HG03159 (cell line): ENCODE data around the gene RPL36.
"Not testable (repeated sequence)": the region's sequence is repeated elsewhere in the genome, so short reads cannot be mapped to it uniquely, and the experiment has no call there.

ENCODE experiments used
- ATAC-seq: cut with Tn5 transposase; IDR thresholded peaks from one replicate; pipeline ENCODE4 v1.9.1; 2021; ENCODE audit warnings: mild to moderate bottlenecking, moderate library complexity; ENCODE audit not compliant: unreplicated experiment

Gene RPL36

GRCh38 chr19:5688262-5688881 is 1.7 kb upstream of the RPL36 start:
- ATAC-seq: not testable (repeated sequence)

GRCh38 chr19:5690955-5691821 is 1.1 kb downstream of the RPL36 start:
- ATAC-seq: no peak

DNA sequence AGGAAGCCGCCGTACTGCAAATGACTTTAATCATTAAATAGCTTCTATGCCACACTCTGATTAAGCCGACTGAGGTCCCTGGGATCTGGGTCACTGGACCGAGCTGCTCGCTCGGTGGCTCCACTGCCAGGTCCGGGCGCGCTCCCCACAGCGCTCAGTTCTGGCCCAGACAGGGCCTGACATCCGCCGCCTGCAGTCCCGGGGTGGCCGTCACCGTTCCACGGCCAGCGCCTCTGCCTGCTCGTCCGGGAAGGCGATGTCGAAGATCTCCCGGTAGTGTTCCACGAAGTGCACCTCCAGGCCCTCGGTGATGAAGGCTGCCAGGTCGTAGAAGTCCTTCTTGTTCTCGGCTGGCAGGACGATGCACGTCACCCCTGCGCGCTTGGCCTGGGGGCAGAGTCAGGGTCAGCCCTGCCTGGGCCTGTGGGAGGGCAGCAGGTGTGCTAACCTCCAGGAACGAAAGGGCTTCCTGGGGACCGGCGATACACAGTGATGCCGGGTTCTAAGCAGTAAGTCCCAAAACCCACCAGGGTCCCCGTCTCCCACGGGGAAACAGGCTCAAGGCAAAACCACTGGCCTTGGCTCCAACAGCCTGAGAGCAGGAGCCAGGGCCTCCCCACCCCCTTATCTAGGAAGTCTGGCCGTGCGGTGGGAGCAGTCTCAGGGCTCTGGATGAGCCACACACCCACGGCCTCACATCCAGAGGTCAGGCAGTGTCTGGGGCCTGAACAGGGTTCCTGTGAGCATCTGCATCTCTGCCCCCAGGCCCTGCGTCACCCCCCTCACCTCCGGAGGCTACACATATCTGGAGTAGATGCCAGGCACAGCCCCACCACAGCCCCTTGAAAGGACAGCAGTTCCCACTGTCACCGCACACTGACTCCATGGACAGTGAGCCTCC is 2.0 kb downstream of the RPL36 start:
- ATAC-seq: no peak

DNA sequence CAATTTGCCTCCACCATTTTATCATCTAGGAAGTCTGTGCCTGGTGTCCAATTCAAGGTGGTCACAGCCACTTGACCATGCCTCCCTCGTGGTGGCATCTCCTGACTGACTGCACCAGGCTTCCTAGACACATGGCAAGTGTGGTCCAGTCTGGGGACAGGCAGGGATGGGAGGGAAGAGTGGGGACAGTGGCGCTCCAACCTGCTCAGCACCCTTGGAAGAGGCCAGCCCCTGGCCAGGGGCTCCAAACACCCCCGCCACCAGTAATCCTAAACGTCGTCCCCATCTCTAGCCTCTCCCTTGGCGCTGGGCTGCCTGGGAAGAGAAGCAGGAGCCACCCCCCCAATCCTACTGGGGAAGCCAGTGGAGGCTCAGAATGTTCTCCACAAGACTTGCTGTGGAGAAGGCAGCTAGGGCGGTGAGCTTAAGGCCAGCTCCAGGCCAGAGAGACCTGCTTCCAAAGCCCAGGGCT is 2.7 kb downstream of the RPL36 start:
- ATAC-seq: no peak

DNA sequence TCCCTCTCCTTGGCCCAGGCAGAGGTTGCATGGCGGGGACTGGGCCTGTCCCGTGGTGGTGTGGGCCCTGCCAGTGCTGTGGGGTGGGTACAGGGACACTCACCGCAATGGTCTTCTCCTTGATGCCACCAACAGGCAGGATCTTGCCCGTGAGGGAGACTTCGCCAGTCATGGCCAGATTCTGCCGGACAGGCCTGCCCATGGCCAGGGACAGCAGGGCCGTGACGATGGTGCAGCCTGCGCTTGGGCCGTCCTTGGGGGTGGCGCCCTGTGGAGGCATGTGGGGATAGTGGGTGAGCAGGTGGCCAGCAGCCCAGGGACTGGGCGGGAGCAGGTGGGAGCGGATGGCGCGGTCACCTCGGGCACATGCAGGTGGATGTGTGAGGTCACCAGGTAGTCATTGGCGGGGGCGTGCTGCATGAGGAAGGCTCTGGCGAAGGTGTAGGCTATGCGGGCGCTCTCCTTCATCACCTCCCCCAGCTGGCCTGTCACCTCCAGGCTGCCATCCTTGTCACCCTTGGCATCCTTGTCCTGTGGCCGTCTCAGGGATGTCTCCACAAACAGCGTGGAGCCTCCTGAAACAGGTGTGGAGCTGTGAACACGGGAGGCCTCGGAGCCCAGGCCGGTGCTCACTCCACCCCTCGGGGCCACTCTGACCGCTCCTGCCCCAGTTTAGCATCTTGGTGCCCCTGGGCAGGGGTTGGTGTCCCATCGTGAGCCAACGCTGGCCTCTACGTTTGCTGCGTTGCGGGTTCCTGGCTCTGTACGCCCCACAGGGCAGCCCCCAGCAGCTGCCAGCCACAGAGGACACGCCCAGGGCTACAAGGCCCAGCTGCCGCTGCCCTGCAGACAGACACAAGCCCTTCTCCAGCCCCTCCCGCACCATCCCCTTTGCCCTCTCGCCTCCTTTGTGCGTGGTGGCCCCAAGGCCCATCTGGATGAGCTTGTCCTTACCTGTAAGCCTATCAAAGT is 3.4 kb downstream of the RPL36 start:
- ATAC-seq: no peak

DNA sequence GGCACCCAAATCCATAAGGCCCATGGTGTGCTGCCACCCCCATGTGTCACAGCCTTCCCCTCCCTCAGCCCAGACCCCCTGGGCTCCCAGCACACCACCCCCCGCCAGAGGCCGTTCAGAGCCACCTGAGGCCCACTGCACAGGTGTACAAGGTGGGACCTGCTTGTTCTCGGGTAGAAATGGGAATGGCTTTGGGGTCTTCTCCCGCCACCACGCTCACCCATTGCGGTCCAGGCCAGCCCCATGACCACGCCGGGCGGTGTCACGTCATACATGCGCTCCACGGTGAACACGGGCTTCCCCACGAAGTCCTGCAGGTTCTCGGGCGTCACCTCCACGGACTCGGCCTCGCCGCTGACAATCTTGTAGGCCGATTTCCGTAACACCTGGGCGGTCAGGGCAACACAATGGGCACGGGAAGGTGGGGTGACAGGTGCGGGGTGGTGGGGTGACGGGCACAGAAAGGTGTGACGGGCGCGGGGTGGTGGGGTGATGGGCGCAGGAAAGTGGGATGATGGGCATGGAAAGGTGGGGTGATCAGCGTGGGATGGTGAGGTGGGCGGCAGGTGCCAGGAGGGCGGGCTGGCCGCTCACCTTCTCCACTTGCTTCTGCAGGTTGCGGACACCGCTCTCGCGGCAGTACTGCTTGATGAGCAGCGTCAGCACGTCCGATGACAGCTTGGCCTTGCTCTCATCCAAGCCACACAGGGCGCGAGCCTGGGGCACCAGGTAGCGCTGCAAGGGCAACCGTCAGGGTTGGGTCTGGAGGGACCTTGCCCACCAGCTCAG is 4.3 kb downstream of the RPL36 start:
- ATAC-seq: no peak

GRCh38 chr19:5694956-5695648 is 5.0 kb downstream of the RPL36 start:
- ATAC-seq: no peak

- ATAC-seq: no peak
These were observed 5.6 kb downstream of the RPL36 start for GRCh38 chr19:5695649-5696195.

DNA sequence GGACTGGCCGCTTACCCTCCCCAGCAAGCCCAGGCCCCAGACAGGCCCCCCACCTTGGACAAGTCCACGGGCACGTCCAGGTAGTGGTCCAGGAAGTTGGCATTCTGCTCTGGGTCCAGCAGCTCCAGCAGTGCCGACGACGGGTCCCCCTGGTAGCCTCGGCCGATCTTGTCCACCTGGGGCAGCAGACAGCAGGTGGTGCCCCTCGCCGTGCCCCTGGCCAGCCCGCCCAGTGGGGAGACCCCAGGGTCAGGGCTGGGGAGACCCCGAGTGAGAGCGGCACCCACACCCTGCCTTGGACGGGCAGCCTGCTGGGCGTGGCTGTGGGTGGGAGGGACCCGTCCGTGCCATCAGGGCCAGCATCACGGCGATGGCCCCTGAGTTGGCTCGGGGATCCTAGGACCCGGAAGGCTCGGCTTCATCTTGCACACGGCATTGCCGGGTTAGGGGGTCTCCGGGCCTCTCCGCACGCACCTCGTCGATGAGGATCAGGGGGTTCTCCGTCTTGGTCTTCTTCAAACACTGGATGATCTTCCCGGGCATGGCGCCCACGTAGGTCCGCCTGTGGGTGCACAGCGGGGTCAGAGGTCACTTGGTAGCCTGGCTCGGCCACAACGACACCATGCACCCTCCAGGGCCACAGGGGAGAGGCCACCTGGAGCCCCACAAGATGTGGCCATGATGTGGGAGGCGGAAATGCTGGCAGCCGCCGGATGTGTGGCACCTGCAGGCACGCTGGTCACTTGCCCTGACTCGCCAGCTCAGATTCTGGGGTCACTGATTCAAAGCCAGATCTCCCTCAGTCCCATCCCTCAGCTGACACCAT is 6.3 kb downstream of the RPL36 start:
- ATAC-seq: no peak

DNA sequence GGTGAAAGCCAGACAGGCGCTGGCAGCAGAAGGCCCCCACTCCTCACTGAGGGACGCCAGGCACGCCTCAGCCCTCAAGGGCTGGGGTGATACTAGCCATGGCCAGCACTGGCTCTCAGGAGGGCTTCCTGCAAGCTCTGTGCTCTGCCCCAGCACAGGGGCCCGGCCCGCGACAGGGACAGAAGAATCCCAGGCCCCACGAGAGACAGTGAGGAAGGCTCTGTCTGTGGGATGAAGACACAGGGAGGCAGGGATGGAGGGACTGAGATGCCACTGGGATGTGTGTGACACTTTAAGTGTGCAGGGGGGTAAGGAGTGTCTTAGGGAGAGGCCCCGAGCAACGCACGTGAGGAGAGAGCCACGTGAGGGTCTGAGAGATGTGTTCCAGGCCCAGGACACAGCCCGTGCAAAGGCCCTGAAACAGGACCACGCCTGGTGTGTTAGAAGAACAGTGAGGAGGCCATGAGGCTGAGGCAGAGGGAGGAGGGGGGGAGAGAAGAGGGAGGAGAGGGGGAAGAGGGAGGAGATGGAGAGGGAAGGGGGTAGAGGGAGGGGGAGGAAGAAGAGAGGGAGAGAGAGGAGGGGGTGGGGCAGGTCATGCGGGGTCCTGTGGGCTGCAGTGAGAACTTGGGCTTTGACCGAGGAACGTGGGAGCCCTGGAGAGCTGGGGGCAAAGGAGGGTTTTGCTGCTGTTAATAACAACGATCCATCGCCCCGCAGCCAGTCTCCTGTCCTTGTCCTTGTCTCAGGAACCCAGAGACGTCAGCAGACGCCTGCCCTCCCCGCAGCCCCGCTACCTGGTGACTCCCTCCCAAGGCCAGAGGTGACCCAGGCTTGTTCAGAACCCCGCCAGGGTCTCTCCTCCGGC is 7.2 kb downstream of the RPL36 start:
- no peak for ATAC-seq

DNA sequence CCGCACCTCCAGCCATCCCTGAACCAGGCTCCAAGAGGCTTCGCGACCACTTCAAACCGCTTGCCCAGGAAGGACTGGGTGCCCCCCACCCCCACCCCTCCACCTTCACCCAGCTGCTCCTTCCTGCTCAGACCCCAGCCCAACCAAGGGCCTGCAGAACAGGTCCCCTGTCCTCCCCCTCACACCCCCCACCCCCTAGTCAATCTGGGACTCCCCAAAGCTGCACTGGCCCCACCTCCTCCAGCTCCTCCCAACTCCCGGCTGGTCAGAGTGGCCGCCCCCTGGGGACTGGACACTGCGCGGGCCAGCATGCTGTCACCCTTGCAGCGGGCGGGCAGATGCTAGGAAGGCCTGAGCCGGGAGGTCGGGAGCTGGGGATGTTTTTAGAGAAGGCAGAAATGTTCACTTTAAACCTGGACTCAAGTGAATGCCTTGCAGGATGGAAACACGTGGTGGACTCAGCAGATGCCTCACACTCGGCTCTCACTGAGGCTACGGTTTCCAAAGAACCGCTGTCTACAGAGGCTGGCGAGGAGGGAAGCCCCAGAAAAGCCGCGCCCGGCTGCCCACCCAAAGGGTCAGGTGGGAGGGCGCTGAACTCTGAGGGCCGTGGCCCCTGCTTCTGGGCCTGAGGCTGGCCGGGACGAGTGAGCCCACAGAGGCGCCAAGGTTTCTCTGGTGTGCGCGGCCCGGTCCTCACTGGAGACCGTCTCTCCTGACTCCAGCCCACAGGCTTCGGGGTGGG is 8.0 kb downstream of the RPL36 start:
- ATAC-seq: no peak

DNA sequence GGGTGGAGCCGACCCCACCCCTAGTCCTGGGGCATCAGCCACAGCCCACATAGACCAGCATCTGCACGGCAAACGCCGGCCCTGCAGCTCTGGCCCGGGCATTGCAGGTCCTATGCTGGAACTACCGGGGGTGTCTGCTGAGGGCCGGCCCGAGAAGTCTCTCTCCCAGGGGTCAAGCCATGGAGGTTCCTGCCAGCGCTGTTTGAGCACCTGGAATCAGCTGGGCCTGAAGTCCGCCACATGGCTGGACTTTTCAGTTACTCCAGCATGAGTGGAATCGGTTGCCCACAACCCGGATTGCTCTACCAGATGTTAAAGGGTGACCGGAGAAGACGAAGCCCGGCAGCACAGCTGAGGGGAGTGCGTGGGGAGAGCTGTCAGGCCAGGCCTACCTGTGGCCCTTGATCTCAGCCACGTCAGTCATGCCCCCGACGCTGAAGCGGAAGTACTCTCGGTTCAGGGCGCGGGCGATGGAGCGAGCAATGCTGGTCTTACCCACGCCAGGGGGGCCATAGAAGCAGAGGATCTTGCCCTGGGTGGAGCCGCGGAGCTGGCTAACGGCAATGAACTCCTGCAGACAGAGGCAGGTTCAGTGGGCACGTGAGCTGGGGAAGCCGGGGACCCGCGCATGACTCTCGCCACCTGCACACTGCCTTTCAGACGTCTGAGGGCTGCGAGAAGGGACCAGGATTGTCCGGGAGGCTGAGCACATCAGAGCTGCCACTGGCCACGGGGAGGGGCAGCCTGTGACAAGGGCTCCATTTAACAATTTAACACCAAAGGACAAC is 8.7 kb downstream of the RPL36 start:
- ATAC-seq: no peak

GRCh38 chr19:5700455-5701092 is 10.5 kb downstream of the RPL36 start:
- no peak for ATAC-seq

GRCh38 chr19:5702053-5702410 is 11.9 kb downstream of the RPL36 start:
- not testable (repeated sequence) for ATAC-seq
